Mononuclear cell (primary cell): ENCODE data around the gene ENTPD1. TPM values are rescaled to one million over a fixed set of nuclear protein-coding genes. Genes with fewer than 3 reads are reported as not detected.
"Not testable (repeated sequence)": the region's sequence is repeated elsewhere in the genome, so short reads cannot be mapped to it uniquely, and the experiment has no call there.

ENCODE experiments used
- H3K27me3 ChIP-seq: 2 replicates; pipeline ENCODE4 v1.6.0; 2011; ENCODE audit warnings: low read length, control low read depth; ENCODE audit not compliant: insufficient read depth
- H3K4me1 ChIP-seq: 2 replicates; pipeline ENCODE4 v1.5.1; 2011; ENCODE audit warnings: mild to moderate bottlenecking, low read length, control low read depth; ENCODE audit not compliant: insufficient read depth
- H3K4me3 ChIP-seq: 2 replicates; pipeline ENCODE4 v1.5.1; 2011; ENCODE audit warnings: mild to moderate bottlenecking, low read length, moderate library complexity
- H3K9me3 ChIP-seq: 2 replicates; pipeline ENCODE4 v1.5.1; 2011; ENCODE audit warnings: low read depth, mild to moderate bottlenecking, control low read depth, low read length
- total RNA-seq: library from RNA; depleted of rRNA; stranded (reverse); fragments of >200 nt; gene quantifications from one replicate; pipeline ENCODE4 v1.2.3, GENCODE V29; 2012

The ENTPD1 gene
- total RNA-seq, 1 donor, result 30.1 TPM

GRCh38 chr10:95742962-95743535 lies 12.9 kb upstream of the ENTPD1 start:
- no peaks in the 10 kb centered on the region for H3K9me3 ChIP-seq
- H3K4me3 ChIP-seq, result no peak overlapping the region
- H3K4me1 ChIP-seq, result peaks cover 24% of the 10 kb centered on the region
- no peaks in the 10 kb centered on the region for H3K27me3 ChIP-seq

- peaks cover 24% of the 10 kb centered on the region for H3K4me1 ChIP-seq
- no peaks in the 10 kb centered on the region for H3K27me3 ChIP-seq
- no peaks in the 10 kb centered on the region for H3K9me3 ChIP-seq
- H3K4me3 ChIP-seq, result no peak overlapping the region
These were observed 10.5 kb upstream of the ENTPD1 start for GRCh38 chr10:95745501-95745900.

GRCh38 chr10:95748349-95748748 lies 7.6 kb upstream of the ENTPD1 start:
- H3K4me3 ChIP-seq, result no peak overlapping the region
- peaks cover 10% of the 10 kb centered on the region for H3K4me1 ChIP-seq
- H3K27me3 ChIP-seq, result no peaks in the 10 kb centered on the region
- H3K9me3 ChIP-seq, result no peaks in the 10 kb centered on the region

GRCh38 chr10:95755511-95756004 lies 405 bp upstream of the ENTPD1 start:
- H3K9me3 ChIP-seq, result no peaks in the 10 kb centered on the region
- peaks cover 57% of the 10 kb centered on the region for H3K4me1 ChIP-seq
- H3K4me3 ChIP-seq, result peak overlapping the region; percentile 49
- H3K27me3 ChIP-seq, result no peaks in the 10 kb centered on the region

- Histone ChIP-seq H3K27me3 (no peaks in the 10 kb centered on the region), H3K9me3 (no peaks in the 10 kb centered on the region), H3K4me3 (peak overlapping the region; percentile 49), H3K4me1 (peaks cover 70% of the 10 kb centered on the region)
These were observed 1.1 kb downstream of the ENTPD1 start for GRCh38 chr10:95756809-95757684.

GRCh38 chr10:95758351-95759025 lies 2.5 kb downstream of the ENTPD1 start:
- H3K4me3 ChIP-seq, result no peak overlapping the region
- H3K9me3 ChIP-seq, result no peaks in the 10 kb centered on the region
- H3K4me1 ChIP-seq, result peaks cover 79% of the 10 kb centered on the region
- H3K27me3 ChIP-seq, result no peaks in the 10 kb centered on the region

- H3K27me3 ChIP-seq, result no peaks in the 10 kb centered on the region
- no peaks in the 10 kb centered on the region for H3K9me3 ChIP-seq
- H3K4me1 ChIP-seq, result peaks cover 79% of the 10 kb centered on the region
- no peak overlapping the region for H3K4me3 ChIP-seq
These were observed 3.4 kb downstream of the ENTPD1 start for GRCh38 chr10:95759233-95759826.

GRCh38 chr10:95761939-95762492 lies 6.1 kb downstream of the ENTPD1 start:
- H3K27me3 ChIP-seq, result no peaks in the 10 kb centered on the region
- H3K4me3 ChIP-seq, result no peak overlapping the region
- H3K4me1 ChIP-seq, result peaks cover 60% of the 10 kb centered on the region
- H3K9me3 ChIP-seq, result no peaks in the 10 kb centered on the region

- no peaks in the 10 kb centered on the region for H3K27me3 ChIP-seq
- H3K4me1 ChIP-seq, result peaks cover 47% of the 10 kb centered on the region
- no peaks in the 10 kb centered on the region for H3K9me3 ChIP-seq
- H3K4me3 ChIP-seq, result no peak overlapping the region
These were observed 12.1 kb downstream of the ENTPD1 start for GRCh38 chr10:95767884-95768556.

GRCh38 chr10:95770084-95770720 lies 14.2 kb downstream of the ENTPD1 start:
- H3K4me1 ChIP-seq, result peaks cover 46% of the 10 kb centered on the region

GRCh38 chr10:95773454-95773853 lies 17.5 kb downstream of the ENTPD1 start:
- not testable (repeated sequence) for H3K4me3 ChIP-seq, H3K27me3 ChIP-seq, H3K9me3 ChIP-seq
- H3K4me1 ChIP-seq, result peaks cover 29% of the 10 kb centered on the region

More at GRCh38 chr10:95770084-95770720, 14.2 kb downstream of the ENTPD1 start:
- Histone ChIP-seq H3K9me3 (no peaks in the 10 kb centered on the region), H3K27me3 (no peaks in the 10 kb centered on the region), H3K4me3 (no peak overlapping the region)

GRCh38 chr10:95777638-95778037 lies 21.7 kb downstream of the ENTPD1 start:
- H3K27me3 ChIP-seq, H3K4me3 ChIP-seq, H3K9me3 ChIP-seq: not testable (repeated sequence)
- H3K4me1 ChIP-seq, result peaks cover 11% of the 10 kb centered on the region

- Histone ChIP-seq H3K27me3 (no peaks in the 10 kb centered on the region), H3K9me3 (no peaks in the 10 kb centered on the region), H3K4me3 (no peak overlapping the region), H3K4me1 (peaks cover 43% of the 10 kb centered on the region)
These were observed 26.4 kb downstream of the ENTPD1 start for GRCh38 chr10:95782318-95782717.

GRCh38 chr10:95783741-95784140 lies 27.8 kb downstream of the ENTPD1 start:
- no peaks in the 10 kb centered on the region for H3K27me3 ChIP-seq
- no peaks in the 10 kb centered on the region for H3K9me3 ChIP-seq
- no peak overlapping the region for H3K4me3 ChIP-seq
- peaks cover 43% of the 10 kb centered on the region for H3K4me1 ChIP-seq
